Smooth muscle cell (in vitro differentiated cells): Measurements from ENCODE around the gene ZCCHC24. TPM values are rescaled to one million over a fixed set of nuclear protein-coding genes. Genes with fewer than 3 reads are reported as not detected.

Experiments used
- DNase-seq: peaks from one replicate; lab custom pipeline; 2025; ENCODE audit not compliant: unreplicated experiment; lab: John Stamatoyannopoulos, UW
- H2AFZ ChIP-seq: fragments of 200-600 bp; sonication (generic); 2 replicates; pipeline ENCODE4 v1.6.0; 2016; ENCODE audit warnings: antibody characterized with exemption, low read depth, mild to moderate bottlenecking
- H3F3A ChIP-seq: fragments of 200-600 bp; sonication (generic); 2 replicates; pipeline ENCODE4 v1.6.0; 2017; ENCODE audit warnings: antibody characterized with exemption, low read depth
- H3K27ac ChIP-seq: fragments of 200-600 bp; sonication (generic); 2 replicates; pipeline ENCODE4 v1.5.1; 2016; ENCODE audit warnings: low read depth, mild to moderate bottlenecking
- H3K27me3 ChIP-seq: fragments of 200-600 bp; sonication (generic); 2 replicates; pipeline ENCODE4 v1.6.1; 2016; ENCODE audit warnings: low read depth, mild to moderate bottlenecking
- H3K36me3 ChIP-seq: fragments of 200-600 bp; sonication (generic); 2 replicates; pipeline ENCODE4 v1.5.1; 2016; ENCODE audit warnings: low read depth
- H3K4me1 ChIP-seq: fragments of 200-600 bp; sonication (generic); 2 replicates; pipeline ENCODE4 v1.5.1; 2016; ENCODE audit warnings: low read depth
- H3K4me2 ChIP-seq: fragments of 200-600 bp; sonication (generic); 2 replicates; pipeline ENCODE4 v1.6.0; 2016; ENCODE audit warnings: mild to moderate bottlenecking
- H3K4me3 ChIP-seq: fragments of 200-600 bp; sonication (generic); 2 replicates; pipeline ENCODE4 v1.5.1; 2016; ENCODE audit warnings: mild to moderate bottlenecking
- H3K79me2 ChIP-seq: fragments of 200-600 bp; sonication (generic); 2 replicates; pipeline ENCODE4 v1.6.0; 2016; ENCODE audit warnings: low read depth, mild to moderate bottlenecking
- H3K9ac ChIP-seq: fragments of 200-600 bp; sonication (generic); 2 replicates; pipeline ENCODE4 v1.6.0; 2016; ENCODE audit warnings: low read depth
- H3K9me3 ChIP-seq: fragments of 200-600 bp; sonication (generic); replicated peaks from 2 replicates; pipeline ENCODE4 v1.5.1; 2016; ENCODE audit warnings: low read depth
- H4K20me1 ChIP-seq: fragments of 200-600 bp; sonication (generic); 2 replicates; pipeline ENCODE4 v1.6.0; 2016; ENCODE audit warnings: low read depth
- WGBS: methylation state at CpG from one replicate; pipeline ENCODE4 v1.1.7; 2016; ENCODE audit warnings: low lambda C conversion rate; 5-methylcytosine and 5-hydroxymethylcytosine counted together
- polyA plus RNA-seq: library from polyadenylated mRNA; unstranded; fragments of >200 nt; fragmentation: Nextera tagmentation; extraction: Ambion mirVana; gene quantifications from 2 replicates; pipeline ENCODE4 v1.2.1, GENCODE V29; 2016
- total RNA-seq: library from RNA; depleted of rRNA; stranded (reverse); fragments of >200 nt; gene quantifications from 2 replicates; pipeline ENCODE4 v1.2.3, GENCODE V29; 2014
- TF ChIP-seq, protein P1 (sequence below): fragments of 200-600 bp; sonication (generic); IDR thresholded peaks from 2 replicates; pipeline ENCODE4 v1.5.1; 2017; ENCODE audit warnings: borderline replicate concordance, mild to moderate bottlenecking, antibody characterized with exemption; ENCODE audit not compliant: insufficient read depth, poor library complexity, severe bottlenecking

The ZCCHC24 gene
- total and polyA plus RNA-seq, 2 experiments from 2014 or later, result 21.9 to 52.1 TPM

DNA sequence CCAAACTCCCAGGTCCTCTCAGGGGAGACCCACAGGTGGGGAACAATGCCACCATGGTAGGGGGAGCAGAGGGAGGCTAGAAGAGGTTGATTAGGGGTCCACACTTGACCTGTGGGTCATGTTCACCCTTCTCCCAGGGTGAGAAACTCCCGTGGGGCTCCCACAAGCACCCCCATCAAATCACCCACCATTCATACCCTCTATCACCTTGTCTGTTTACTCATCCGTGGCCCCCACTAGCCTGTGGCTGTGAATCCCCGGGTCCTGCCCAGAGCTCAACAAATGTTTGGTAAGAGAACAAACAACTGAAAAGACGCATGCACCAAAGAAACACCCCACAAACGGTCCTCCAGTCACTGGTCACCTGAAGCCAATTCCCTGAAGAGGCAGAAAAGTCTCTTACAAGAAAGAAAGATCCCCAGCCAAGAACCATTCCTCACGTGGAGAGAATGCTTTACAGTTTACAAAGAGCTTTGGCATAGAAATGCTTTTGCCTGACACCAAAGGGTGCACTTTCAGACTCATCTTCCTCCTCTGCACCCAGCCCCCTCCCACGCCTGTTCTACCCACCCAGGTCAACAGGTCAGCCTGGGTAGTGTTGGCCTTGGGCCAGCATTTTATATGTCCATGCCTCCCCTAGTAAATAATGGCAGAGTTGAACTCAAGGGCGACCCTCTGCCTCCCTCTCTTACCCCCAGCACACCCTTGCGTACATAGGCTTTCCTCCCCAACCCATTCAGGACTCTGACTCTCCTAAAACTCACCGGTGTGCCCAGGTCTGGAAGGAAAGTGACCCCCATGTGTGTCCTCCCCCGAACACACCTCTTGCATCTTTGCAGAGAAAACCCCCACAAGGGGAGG, 1.9 kb downstream of the ZCCHC24 start:
- H3K9me3 ChIP-seq, result no peaks in the 10 kb centered on the region
- peaks cover 61% of the 10 kb centered on the region for H4K20me1 ChIP-seq
- H3K79me2 ChIP-seq, result peaks cover 67% of the 10 kb centered on the region
- H3K27me3 ChIP-seq, result no peaks in the 10 kb centered on the region
- no peaks in the 10 kb centered on the region for H3K36me3 ChIP-seq
- peak overlapping the region; percentile 77 for H3K27ac ChIP-seq
- H2AFZ ChIP-seq, result no peak overlapping the region
- DNase-seq, result no peak
- H3F3A ChIP-seq, result peaks cover 10% of the 10 kb centered on the region
- 51% methylated on average over 11 of the region's 11 CpGs for WGBS
- H3K4me2 ChIP-seq, result peak overlapping the region; percentile 97
- peak overlapping the region; percentile 72 for H3K4me3 ChIP-seq
- peaks cover 23% of the 10 kb centered on the region for H3K4me1 ChIP-seq
- TF ChIP-seq, protein P1, sequence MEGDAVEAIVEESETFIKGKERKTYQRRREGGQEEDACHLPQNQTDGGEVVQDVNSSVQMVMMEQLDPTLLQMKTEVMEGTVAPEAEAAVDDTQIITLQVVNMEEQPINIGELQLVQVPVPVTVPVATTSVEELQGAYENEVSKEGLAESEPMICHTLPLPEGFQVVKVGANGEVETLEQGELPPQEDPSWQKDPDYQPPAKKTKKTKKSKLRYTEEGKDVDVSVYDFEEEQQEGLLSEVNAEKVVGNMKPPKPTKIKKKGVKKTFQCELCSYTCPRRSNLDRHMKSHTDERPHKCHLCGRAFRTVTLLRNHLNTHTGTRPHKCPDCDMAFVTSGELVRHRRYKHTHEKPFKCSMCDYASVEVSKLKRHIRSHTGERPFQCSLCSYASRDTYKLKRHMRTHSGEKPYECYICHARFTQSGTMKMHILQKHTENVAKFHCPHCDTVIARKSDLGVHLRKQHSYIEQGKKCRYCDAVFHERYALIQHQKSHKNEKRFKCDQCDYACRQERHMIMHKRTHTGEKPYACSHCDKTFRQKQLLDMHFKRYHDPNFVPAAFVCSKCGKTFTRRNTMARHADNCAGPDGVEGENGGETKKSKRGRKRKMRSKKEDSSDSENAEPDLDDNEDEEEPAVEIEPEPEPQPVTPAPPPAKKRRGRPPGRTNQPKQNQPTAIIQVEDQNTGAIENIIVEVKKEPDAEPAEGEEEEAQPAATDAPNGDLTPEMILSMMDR, result no peak
- peak overlapping the region; percentile 65 for H3K9ac ChIP-seq

DNA sequence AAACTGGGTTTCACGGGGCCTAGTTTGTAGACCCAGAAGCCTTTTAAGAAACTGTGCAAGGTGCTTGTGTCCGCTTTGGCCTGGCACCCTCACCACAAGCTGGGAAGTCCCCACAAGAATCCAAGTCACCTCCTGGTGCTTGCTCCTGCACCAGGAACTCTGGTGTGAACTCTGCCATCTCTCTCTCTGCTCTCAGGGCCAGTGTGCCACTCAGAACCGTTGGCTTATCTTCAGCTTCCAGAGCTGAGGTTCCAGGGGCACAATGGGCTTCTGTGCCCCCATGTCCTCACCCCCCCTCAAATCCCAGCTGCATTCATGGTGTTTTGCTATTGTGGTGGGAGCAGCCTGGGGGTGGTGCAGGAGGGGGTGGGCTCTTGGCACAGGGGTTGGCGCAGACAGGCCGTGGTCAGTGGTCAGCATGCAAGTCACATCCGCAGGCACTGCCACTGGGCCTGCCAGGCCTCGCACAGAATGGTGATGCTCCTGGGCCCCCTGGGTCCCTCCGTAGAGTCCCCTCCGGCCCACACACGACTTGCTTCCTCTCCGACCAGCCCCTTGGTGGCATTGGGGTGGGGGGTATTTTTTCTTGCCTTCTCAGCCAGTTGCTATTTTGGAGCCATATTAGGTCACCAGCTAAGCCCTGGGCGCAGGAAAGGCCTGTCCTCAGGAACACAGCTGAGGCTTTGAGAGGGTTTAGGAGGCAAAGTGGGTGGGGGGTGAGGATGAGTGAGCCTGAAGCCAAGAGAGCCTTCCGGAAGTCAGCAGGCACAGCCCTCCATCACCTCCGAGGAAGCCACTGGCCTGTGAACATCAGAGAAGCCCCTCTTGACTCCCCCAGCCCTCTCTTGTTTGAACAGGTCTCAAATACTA, 3.0 kb downstream of the ZCCHC24 start:
- H3K27ac ChIP-seq, result peak overlapping the region; percentile 17
- WGBS, result 83% methylated on average over 14 of the region's 14 CpGs
- peaks cover 73% of the 10 kb centered on the region for H4K20me1 ChIP-seq
- H3K4me2 ChIP-seq, result peak overlapping the region; percentile 97
- H3K4me1 ChIP-seq, result peaks cover 23% of the 10 kb centered on the region
- H3K9ac ChIP-seq, result no peak overlapping the region
- H2AFZ ChIP-seq, result no peak overlapping the region
- no peak for DNase-seq
- peaks cover 10% of the 10 kb centered on the region for H3F3A ChIP-seq
- TF ChIP-seq, protein P1, result no peak
- H3K4me3 ChIP-seq, result no peak overlapping the region
- no peaks in the 10 kb centered on the region for H3K36me3 ChIP-seq
- no peaks in the 10 kb centered on the region for H3K9me3 ChIP-seq
- H3K79me2 ChIP-seq, result peaks cover 78% of the 10 kb centered on the region
- no peaks in the 10 kb centered on the region for H3K27me3 ChIP-seq

GRCh38 chr10:79441433-79441832, 4.0 kb downstream of the ZCCHC24 start:
- WGBS, result 53% methylated on average over 1 of the region's 1 CpG
- Histone ChIP-seq H3K27ac (peak overlapping the region; percentile 44), H3K27me3 (no peaks in the 10 kb centered on the region), H3K79me2 (peaks cover 88% of the 10 kb centered on the region), H3K9me3 (no peaks in the 10 kb centered on the region), H3K4me2 (peak overlapping the region; percentile 63), H3K4me1 (peaks cover 15% of the 10 kb centered on the region), H3K9ac (no peak overlapping the region), H3K4me3 (no peak overlapping the region), H4K20me1 (peaks cover 80% of the 10 kb centered on the region), H3F3A (peaks cover 4% of the 10 kb centered on the region), H3K36me3 (no peaks in the 10 kb centered on the region), H2AFZ (no peak overlapping the region)
- TF ChIP-seq, protein P1, result no peak
- DNase-seq, result no peak
